ENCODE results near the gene FADS2. TPM values are rescaled to one million over a fixed set of nuclear protein-coding genes. Genes with fewer than 3 reads are reported as not detected.

FADS2 gene
- total and polyA plus RNA-seq, 9 of the 15 experiments (the other 6 are each of a cell fraction or from before 2014, with no cell fraction given) = 2.9 to 42.8 (median 16.2) TPM

DNA sequence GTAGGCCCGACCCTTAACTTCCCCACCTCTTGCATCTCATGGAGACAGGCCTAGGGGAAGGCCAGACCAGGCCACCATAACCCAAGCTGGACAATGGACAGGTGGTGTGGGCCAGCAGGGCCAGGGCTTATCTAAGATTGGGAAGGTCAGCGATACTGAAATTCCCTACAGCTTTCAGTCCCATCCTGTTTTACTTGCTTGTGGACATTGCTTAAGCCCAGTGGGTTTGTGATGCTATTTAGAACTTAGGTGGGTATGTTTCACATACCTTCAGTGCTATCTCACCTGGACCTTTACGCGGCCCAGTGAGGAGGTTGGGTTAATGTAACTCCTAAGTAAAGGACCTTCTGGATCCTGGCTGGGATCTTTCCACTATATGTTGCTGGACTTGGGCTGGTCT, 1.7 kb downstream of the FADS2 start:
- H3K4me1 ChIP-seq (replicated peaks in 1 of 2; ENCODE audit: control insufficient read depth in 2 of 2, insufficient read depth in 2 of 2, low read length in 2 of 2) = peaks cover 16 to 42% of the 10 kb centered on the region in 2 experiments
- no peak overlapping the region for H3K27ac ChIP-seq (ENCODE audit: extremely low read depth, low read depth, low read length)
- BruUV-seq (replicated peaks) = no TSS peak
- peaks cover 10% of the 10 kb centered on the region for H3K9me1 ChIP-seq (ENCODE audit: control insufficient read depth, insufficient read depth, low read length)
- H3K4me2 ChIP-seq (ENCODE audit: insufficient read depth, low read length) = no peak overlapping the region
- DNase-seq (ENCODE audit: extremely low read depth in 1 of 4, low spot score in 3 of 4) (no peak), ATAC-seq (no peak), FAIRE-seq (no peak)
- H2AFZ ChIP-seq (ENCODE audit: low read depth, low read length) = no peak overlapping the region
- 67% methylated on average over 4 of the region's 4 CpGs for WGBS (ENCODE audit: insufficient coverage, low coverage, missing lambda C conversion rate)
- H3K36me3 ChIP-seq (ENCODE audit: control insufficient read depth, insufficient read depth, low read length) = no peaks in the 10 kb centered on the region
- no peaks in the 10 kb centered on the region for H4K20me1 ChIP-seq (replicated peaks; ENCODE audit: control insufficient read depth, insufficient read depth, low read length)
- H3K27me3 ChIP-seq (ENCODE audit: control insufficient read depth in 2 of 2, insufficient read depth in 2 of 2, low read length in 2 of 2) = no peaks in the 10 kb centered on the region
- ChIA-PET POLR2A (interaction anchor here (0.6 kb wide), 1 partner anchor 657 kb away, joined by 3 read pairs; no protein-coding TSS in a partner anchor), CTCF (ENCODE audit: low intra/inter-chr PET ratio) (no interaction called here)
- intact Hi-C loops (cut with micrococcal nuclease) = no loop called here
- peaks cover 14% of the 10 kb centered on the region; the same call in 2 of the 3 replicates for H3K79me2 ChIP-seq (ENCODE audit: control insufficient read depth, insufficient read depth, low read length)
- no peaks in the 10 kb centered on the region for H3K9me3 ChIP-seq (replicated peaks; ENCODE audit: control insufficient read depth, insufficient read depth, low read depth, low read length)
- TF ChIP-seq SRSF7 (optimal IDR thresholded peaks at IDR 0.05; ENCODE audit: low read depth, low read length) (no peak), MCM3 (IDR thresholded peaks at IDR 0.05) (no peak), MYC (IDR thresholded peaks at IDR 0.05; ENCODE audit: low read depth, low read length) (no peak), MYC (CRISPR knock-in tag; IDR thresholded peaks at IDR 0.05; ENCODE audit: borderline replicate concordance, low read depth) (no peak), ARHGAP35 (IDR thresholded peaks at IDR 0.05; ENCODE audit: partially characterized antibody) (no peak), MCM5 (IDR thresholded peaks at IDR 0.05; ENCODE audit: low read depth) (no peak), ZNF354B (CRISPR knock-in tag; IDR thresholded peaks at IDR 0.05) (no peak)
- no peak overlapping the region for H3K4me3 ChIP-seq
- H3K9ac ChIP-seq (ENCODE audit: insufficient read depth in 1 of 2, low read depth in 2 of 2, low read length in 2 of 2) = peak overlapping the region in 1 of 2 experiments; percentile 10; a peak in 1 of 4 replicates
- in situ Hi-C loops (cut with MboI) = no loop called here
